ENCODE results near the gene PIGK. TPM values are rescaled to one million over a fixed set of nuclear protein-coding genes. Genes with fewer than 3 reads are reported as not detected.
"Not testable (repeated sequence)": the region's sequence is repeated elsewhere in the genome, so short reads cannot be mapped to it uniquely, and the experiment has no call there.

PIGK gene
- total RNA-seq, result 10 to 100 TPM; 31.7 to 43.4 TPM
- long read RNA-seq, donor 1, full-length matches to known transcripts, result 10 of 15 reads
- long read RNA-seq, donor 1, partial matches to known transcripts, result 1 of 15 reads
- long read RNA-seq, donor 1, other reads (novel, unspliced or antisense), result 4 of 15 reads
- long read RNA-seq, donor 2, full-length matches to known transcripts, result 39 of 46 reads
- long read RNA-seq, donor 2, partial matches to known transcripts, result 0 of 46 reads
- long read RNA-seq, donor 2, other reads (novel, unspliced or antisense), result 7 of 46 reads

GRCh38 chr1:77219166-77219887 is at the start of gene PIGK:
Gene PIGK (minus strand): TSS chr1:77219430. CDS start chr1:77219402, 28 bp downstream.
- intact Hi-C loops (cut with DNase I), result no loop called here
- peak; percentile 94 for DNase-seq (ENCODE audit: low spot score)

GRCh38 chr1:77267035-77267434 is 47.8 kb upstream of the PIGK start:
- intact Hi-C loops (cut with DNase I), result no loop called here
- DNase-seq (ENCODE audit: low spot score), result no peak

- DNase-seq (ENCODE audit: low spot score), result no peak
- intact Hi-C loops (cut with DNase I), result no loop called here
Observed at GRCh38 chr1:77265180-77265579, 46.0 kb upstream of the PIGK start.

GRCh38 chr1:77263708-77264107 is 44.5 kb upstream of the PIGK start:
- intact Hi-C loops (cut with DNase I), result no loop called here
- DNase-seq (ENCODE audit: low spot score), result no peak

- intact Hi-C loops (cut with DNase I), result no loop called here
- DNase-seq (ENCODE audit: low spot score), result no peak
Observed at GRCh38 chr1:77253211-77253610, 34.0 kb upstream of the PIGK start.

GRCh38 chr1:77250126-77250525 is 30.9 kb upstream of the PIGK start:
- intact Hi-C loops (cut with DNase I), result no loop called here
- no peak for DNase-seq (ENCODE audit: low spot score)

GRCh38 chr1:77245830-77246229 is 26.6 kb upstream of the PIGK start:
- no peak for DNase-seq (ENCODE audit: low spot score)
- intact Hi-C loops (cut with DNase I), result no loop called here

- intact Hi-C loops (cut with DNase I), result no loop called here
Observed at GRCh38 chr1:77239311-77239710, 20.1 kb upstream of the PIGK start.

GRCh38 chr1:77238462-77238861 is 19.2 kb upstream of the PIGK start:
- no peak for DNase-seq (ENCODE audit: low spot score)
- intact Hi-C loops (cut with DNase I), result no loop called here

More at GRCh38 chr1:77239311-77239710, 20.1 kb upstream of the PIGK start:
- no peak for DNase-seq (ENCODE audit: low spot score)

- intact Hi-C loops (cut with DNase I), result no loop called here
- DNase-seq (ENCODE audit: low spot score), result no peak
Observed at GRCh38 chr1:77234943-77235342, 15.7 kb upstream of the PIGK start.

GRCh38 chr1:77234096-77234495 is 14.9 kb upstream of the PIGK start:
- DNase-seq (ENCODE audit: low spot score), result no peak
- intact Hi-C loops (cut with DNase I), result no loop called here

GRCh38 chr1:77232829-77233228 is 13.6 kb upstream of the PIGK start:
- intact Hi-C loops (cut with DNase I), result no loop called here
- DNase-seq (ENCODE audit: low spot score), result no peak

GRCh38 chr1:77230051-77230450 is 10.8 kb upstream of the PIGK start:
- DNase-seq (ENCODE audit: low spot score), result no peak
- intact Hi-C loops (cut with DNase I), result no loop called here

GRCh38 chr1:77228836-77229235 is 9.6 kb upstream of the PIGK start:
- no peak for DNase-seq (ENCODE audit: low spot score)
- intact Hi-C loops (cut with DNase I), result loop anchor here in 1 of 2 donors (10.0 kb wide), 1 partner anchor 206 kb away; no protein-coding TSS in a partner anchor

- intact Hi-C loops (cut with DNase I), result loop anchor here in 1 of 2 donors (10.0 kb wide), 1 partner anchor 207 kb away; no protein-coding TSS in a partner anchor
- no peak for DNase-seq (ENCODE audit: low spot score)
Observed at GRCh38 chr1:77227381-77227780, 8.2 kb upstream of the PIGK start.

GRCh38 chr1:77222496-77222895 is 3.3 kb upstream of the PIGK start:
- DNase-seq (ENCODE audit: low spot score), result no peak
- intact Hi-C loops (cut with DNase I), result loop anchor here in 1 of 2 donors (10.0 kb wide), 1 partner anchor 212 kb away; no protein-coding TSS in a partner anchor

- intact Hi-C loops (cut with DNase I), result loop anchor here in 1 of 2 donors (10.0 kb wide), 1 partner anchor 214 kb away; no protein-coding TSS in a partner anchor
- no peak for DNase-seq (ENCODE audit: low spot score)
Observed at GRCh38 chr1:77220687-77221463, 1.6 kb upstream of the PIGK start.

- intact Hi-C loops (cut with DNase I), result no loop called here
- no peak for DNase-seq (ENCODE audit: low spot score)
Observed at GRCh38 chr1:77218477-77219165, 609 bp downstream of the PIGK start.

GRCh38 chr1:77204043-77204442 is 15.2 kb downstream of the PIGK start:
- intact Hi-C loops (cut with DNase I); DNase-seq (ENCODE audit: low spot score): not testable (repeated sequence)

All from posterior vena cava (tissue), 2 donors.